ENCODE results near the gene CDKN2B. TPM values are rescaled to one million over a fixed set of nuclear protein-coding genes. Genes with fewer than 3 reads are reported as not detected.
A peak's percentile ranks its signal among the peaks of the same experiment; 100 is the strongest.

CDKN2B gene
- polyA plus RNA-seq, 1 donor from 2014 or later, result 0.15 TPM

DNA sequence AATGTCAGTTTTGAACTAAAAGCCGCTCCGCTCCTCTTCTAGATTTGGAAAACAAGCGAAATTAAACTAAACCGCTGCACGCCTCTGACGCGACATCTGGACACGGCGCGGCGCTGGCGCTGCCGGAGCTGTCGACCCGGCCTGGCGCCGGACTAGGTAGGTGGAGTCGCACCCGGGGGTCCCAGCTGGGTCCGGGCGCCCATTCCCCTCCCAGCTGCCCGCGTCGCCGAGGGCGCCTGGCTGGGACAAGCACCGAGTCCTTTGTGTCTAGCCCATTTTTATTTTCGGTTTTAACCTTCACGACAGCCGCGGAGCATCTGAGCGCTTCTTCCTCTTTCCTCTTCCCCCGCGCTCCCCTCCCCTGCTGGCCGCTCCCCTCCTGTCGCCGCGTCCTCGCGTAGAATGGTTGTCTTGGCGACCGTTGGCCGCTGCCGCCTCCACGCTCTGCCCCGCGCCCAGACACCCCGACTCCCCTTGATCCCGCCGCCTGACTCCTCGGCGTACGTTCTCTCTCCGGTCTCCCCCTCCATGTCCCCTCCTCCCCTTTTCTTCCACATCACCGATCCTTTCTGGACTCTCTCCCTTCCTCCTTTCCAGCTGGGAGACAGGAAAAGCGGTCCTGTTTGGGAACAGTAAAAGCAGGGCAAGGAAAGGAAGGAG, 14.0 kb downstream of the CDKN2B start:
- Histone ChIP-seq H3F3A (ENCODE audit: insufficient read depth, low read length, poor library complexity, severe bottlenecking) (no peaks in the 10 kb centered on the region), H3K9ac (ENCODE audit: low read length) (no peak overlapping the region), H3K4me3 (ENCODE audit: low read length) (peak overlapping the region; percentile 65), H3K4me2 (ENCODE audit: low read length) (peak overlapping the region; percentile 70), H3K9me2 (ENCODE audit: insufficient read depth, low read length) (peaks cover 2% of the 10 kb centered on the region), H3K9me3 (ENCODE audit: low read length) (no peaks in the 10 kb centered on the region), H4K20me1 (ENCODE audit: insufficient read depth) (no peaks in the 10 kb centered on the region), H3K79me2 (replicated peaks; ENCODE audit: insufficient read depth, low read length) (no peaks in the 10 kb centered on the region), H3K27ac (ENCODE audit: low read length) (no peak overlapping the region), H3K36me3 (ENCODE audit: insufficient read depth, low read length) (no peaks in the 10 kb centered on the region), H2AFZ (ENCODE audit: low read depth, low read length) (no peak overlapping the region), H3K27me3 (ENCODE audit: insufficient read depth, low read depth, low read length) (peaks cover 99% of the 10 kb centered on the region)
- TF ChIP-seq EZH2 (IDR thresholded peaks at IDR 0.05; ENCODE audit: borderline replicate concordance, insufficient read depth, low read length, poor library complexity, severe bottlenecking) (peak; percentile 96), MXI1 (conservative IDR thresholded peaks at IDR 0.05; ENCODE audit: poor library complexity, severe bottlenecking) (no peak)

DNA sequence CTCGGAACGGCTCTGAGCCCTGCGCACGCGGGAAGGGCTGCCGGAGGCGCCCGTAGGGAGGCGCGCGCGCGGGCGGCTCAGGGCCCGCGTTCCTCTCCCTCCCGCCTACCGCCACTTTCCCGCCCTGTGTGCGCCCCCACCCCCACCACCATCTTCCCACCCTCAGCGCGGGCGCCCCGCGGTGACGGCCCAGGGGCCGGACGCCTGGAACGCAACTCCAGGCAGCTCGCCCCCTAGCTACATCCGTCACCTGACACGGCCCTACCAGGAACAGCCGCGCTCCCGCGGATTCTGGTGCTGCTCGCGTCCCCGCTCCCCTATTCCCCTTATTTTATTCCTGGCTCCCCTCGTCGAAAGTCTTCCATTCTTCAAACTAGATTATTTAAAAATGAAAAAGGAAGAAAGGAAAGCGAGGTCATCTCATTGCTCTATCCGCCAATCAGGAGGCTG, 14.5 kb downstream of the CDKN2B start, which contains the start of gene CDKN2B-AS1:
Gene CDKN2B-AS1, plus strand, starts transcription at position 236 of the 450 bp plus-strand sequence.
- Histone ChIP-seq H3K79me2 (replicated peaks; ENCODE audit: insufficient read depth, low read length) (no peaks in the 10 kb centered on the region), H3F3A (ENCODE audit: insufficient read depth, low read length, poor library complexity, severe bottlenecking) (no peaks in the 10 kb centered on the region), H4K20me1 (ENCODE audit: insufficient read depth) (no peaks in the 10 kb centered on the region), H3K9me2 (ENCODE audit: insufficient read depth, low read length) (peaks cover 2% of the 10 kb centered on the region), H3K9ac (ENCODE audit: low read length) (no peak within 1 kb of the TSS), H3K4me2 (ENCODE audit: low read length) (peak within 1 kb of the TSS; percentile 70), H3K9me3 (ENCODE audit: low read length) (no peaks in the 10 kb centered on the region), H3K4me3 (ENCODE audit: low read length) (peak within 1 kb of the TSS; percentile 65), H3K27ac (ENCODE audit: low read length) (no peak within 1 kb of the TSS), H3K36me3 (ENCODE audit: insufficient read depth, low read length) (no peaks in the 10 kb centered on the region), H2AFZ (ENCODE audit: low read depth, low read length) (no peak within 1 kb of the TSS), H3K27me3 (ENCODE audit: insufficient read depth, low read depth, low read length) (peaks cover 99% of the 10 kb centered on the region)
- TF ChIP-seq EP300 (conservative IDR thresholded peaks at IDR 0.05; ENCODE audit: poor library complexity, severe bottlenecking) (no peak), TAF1 (IDR thresholded peaks at IDR 0.05; ENCODE audit: low read depth) (no peak), MXI1 (conservative IDR thresholded peaks at IDR 0.05; ENCODE audit: poor library complexity, severe bottlenecking) (no peak), EZH2 (IDR thresholded peaks at IDR 0.05; ENCODE audit: borderline replicate concordance, insufficient read depth, low read length, poor library complexity, severe bottlenecking) (no peak), RAD21 (conservative IDR thresholded peaks at IDR 0.05) (no peak), SMC3 (conservative IDR thresholded peaks at IDR 0.05; ENCODE audit: poor library complexity) (no peak), POLR2AphosphoS5 (IDR thresholded peaks at IDR 0.05) (no peak)
- TF ChIP-seq, protein P1, sequence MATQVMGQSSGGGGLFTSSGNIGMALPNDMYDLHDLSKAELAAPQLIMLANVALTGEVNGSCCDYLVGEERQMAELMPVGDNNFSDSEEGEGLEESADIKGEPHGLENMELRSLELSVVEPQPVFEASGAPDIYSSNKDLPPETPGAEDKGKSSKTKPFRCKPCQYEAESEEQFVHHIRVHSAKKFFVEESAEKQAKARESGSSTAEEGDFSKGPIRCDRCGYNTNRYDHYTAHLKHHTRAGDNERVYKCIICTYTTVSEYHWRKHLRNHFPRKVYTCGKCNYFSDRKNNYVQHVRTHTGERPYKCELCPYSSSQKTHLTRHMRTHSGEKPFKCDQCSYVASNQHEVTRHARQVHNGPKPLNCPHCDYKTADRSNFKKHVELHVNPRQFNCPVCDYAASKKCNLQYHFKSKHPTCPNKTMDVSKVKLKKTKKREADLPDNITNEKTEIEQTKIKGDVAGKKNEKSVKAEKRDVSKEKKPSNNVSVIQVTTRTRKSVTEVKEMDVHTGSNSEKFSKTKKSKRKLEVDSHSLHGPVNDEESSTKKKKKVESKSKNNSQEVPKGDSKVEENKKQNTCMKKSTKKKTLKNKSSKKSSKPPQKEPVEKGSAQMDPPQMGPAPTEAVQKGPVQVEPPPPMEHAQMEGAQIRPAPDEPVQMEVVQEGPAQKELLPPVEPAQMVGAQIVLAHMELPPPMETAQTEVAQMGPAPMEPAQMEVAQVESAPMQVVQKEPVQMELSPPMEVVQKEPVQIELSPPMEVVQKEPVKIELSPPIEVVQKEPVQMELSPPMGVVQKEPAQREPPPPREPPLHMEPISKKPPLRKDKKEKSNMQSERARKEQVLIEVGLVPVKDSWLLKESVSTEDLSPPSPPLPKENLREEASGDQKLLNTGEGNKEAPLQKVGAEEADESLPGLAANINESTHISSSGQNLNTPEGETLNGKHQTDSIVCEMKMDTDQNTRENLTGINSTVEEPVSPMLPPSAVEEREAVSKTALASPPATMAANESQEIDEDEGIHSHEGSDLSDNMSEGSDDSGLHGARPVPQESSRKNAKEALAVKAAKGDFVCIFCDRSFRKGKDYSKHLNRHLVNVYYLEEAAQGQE (IDR thresholded peaks at IDR 0.05; ENCODE audit: borderline replicate concordance), result no peak
- TF ChIP-seq, protein P2, sequence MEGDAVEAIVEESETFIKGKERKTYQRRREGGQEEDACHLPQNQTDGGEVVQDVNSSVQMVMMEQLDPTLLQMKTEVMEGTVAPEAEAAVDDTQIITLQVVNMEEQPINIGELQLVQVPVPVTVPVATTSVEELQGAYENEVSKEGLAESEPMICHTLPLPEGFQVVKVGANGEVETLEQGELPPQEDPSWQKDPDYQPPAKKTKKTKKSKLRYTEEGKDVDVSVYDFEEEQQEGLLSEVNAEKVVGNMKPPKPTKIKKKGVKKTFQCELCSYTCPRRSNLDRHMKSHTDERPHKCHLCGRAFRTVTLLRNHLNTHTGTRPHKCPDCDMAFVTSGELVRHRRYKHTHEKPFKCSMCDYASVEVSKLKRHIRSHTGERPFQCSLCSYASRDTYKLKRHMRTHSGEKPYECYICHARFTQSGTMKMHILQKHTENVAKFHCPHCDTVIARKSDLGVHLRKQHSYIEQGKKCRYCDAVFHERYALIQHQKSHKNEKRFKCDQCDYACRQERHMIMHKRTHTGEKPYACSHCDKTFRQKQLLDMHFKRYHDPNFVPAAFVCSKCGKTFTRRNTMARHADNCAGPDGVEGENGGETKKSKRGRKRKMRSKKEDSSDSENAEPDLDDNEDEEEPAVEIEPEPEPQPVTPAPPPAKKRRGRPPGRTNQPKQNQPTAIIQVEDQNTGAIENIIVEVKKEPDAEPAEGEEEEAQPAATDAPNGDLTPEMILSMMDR (IDR thresholded peaks at IDR 0.05; ENCODE audit: poor library complexity, severe bottlenecking), result no peak

All from neural cell (in vitro differentiated cells).